RPMI7951 (cell line): ENCODE measurements around the gene LBX2. TPM values are rescaled to one million over a fixed set of nuclear protein-coding genes. Genes with fewer than 3 reads are reported as not detected.
"Not testable (repeated sequence)": the region's sequence is repeated elsewhere in the genome, so short reads cannot be mapped to it uniquely, and the experiment has no call there.

Experiments
- DNase-seq: peaks from one replicate; pipeline ENCODE4 v3.0.0-alpha.2; 2012; ENCODE audit warnings: low read depth
- total RNA-seq: library from RNA; depleted of rRNA; stranded (reverse); fragments of >200 nt; shearing (Covaris generic); gene quantifications from 2 replicates; pipeline ENCODE4 v1.2.3, GENCODE V29; 2014

The LBX2 gene
- total RNA-seq, 1 experiment from 2014 or later, result 6.7 TPM

DNA sequence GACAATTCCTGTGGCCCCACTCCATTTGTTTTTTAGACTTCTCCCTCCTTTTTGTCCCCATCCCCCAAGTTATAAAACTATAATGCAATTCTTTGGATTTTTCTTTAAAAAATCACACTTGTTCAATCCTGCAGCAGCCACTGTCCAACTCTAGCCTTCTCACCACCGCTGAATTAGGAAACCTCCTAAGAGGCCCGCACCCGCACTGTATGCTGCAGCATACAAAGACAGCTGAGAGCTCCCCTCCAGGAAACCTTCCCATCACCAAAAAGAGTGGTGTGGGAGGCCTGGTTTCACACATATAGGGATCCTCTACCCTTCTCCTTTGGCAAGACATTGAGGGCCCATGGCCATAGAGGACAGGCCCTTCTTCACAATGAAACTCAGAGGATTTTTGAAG, 5.2 kb upstream of the LBX2 start:
- no peak for DNase-seq

DNA sequence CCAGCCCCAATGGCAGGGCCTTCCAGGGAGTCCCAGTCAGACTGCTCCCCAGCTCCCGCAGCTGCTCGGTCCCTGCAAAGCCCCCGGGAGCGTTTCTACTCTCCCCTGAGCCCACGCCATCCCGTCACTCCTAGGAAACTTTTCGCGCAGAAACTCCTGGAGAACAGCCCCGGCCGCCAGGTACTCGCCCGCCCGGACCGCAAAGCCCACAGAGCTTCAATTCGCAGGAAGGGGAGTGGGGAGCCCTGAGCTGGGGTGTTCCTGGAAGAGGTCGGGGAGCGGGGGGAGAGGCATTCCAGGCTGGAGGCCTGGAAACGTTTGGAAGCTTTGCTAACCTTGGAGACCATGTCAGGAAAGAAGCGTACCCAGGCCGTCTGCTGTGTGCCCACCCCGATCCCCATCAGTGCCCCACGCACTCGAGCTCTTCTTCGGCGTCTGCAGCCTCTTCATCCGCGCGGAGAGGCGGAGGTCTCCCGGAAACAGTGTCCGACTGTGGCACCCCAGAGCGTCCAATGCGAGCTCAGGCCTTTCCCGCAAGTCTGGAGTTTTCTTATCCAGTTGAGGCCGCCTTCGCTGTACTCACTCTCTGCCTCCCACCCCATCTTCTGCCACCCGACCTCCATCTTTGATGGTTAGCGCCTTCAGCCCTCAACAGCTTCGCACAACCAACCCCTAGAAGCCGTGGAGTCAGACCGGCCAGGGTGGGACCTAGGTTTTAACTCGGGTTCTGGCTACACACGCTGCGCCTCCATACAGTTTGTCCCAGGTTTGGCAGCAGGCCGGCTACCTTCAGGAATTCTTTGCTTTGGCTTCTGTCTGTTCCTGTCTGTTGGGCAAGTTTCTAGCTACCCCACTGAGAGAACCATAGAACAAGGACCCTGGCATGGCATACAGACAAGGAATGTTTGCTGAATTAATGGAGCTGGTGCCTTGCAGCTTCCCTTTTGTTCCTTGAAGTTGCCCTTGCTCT, 4.4 kb upstream of the LBX2 start:
- DNase-seq, result peak; percentile 59

- peak; percentile 88 for DNase-seq
Observed at GRCh38 chr2:74502720-74503505, 3.5 kb upstream of the LBX2 start.

DNA sequence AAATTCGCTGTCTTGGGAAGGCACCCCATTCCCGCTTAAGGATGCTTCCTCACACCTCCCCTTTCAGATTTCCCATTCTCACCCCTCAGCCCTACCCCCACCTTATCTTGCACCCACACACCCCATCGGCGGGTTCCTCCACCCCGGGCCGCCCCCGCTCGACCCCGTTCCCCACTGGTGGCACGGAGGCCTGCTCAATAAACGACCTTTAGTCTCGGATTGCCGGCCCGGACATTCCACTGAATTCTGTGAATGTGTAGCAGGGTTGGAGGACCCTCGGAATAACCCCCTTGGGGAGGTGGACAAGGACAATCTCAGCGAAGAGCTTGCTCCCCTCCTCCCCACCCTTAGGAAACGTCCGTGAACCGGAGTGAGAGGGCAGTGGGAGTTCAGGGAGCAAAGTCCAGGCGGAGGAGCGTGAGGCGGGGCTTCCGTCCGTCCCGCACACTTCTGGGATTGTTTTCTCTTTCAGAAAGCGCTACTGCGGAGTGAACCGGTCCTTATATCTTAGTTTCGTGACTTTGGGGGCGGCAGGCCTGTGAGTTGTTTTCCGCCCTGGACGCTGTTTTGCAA, 2.8 kb upstream of the LBX2 start:
- DNase-seq, result peak; percentile 27

DNA sequence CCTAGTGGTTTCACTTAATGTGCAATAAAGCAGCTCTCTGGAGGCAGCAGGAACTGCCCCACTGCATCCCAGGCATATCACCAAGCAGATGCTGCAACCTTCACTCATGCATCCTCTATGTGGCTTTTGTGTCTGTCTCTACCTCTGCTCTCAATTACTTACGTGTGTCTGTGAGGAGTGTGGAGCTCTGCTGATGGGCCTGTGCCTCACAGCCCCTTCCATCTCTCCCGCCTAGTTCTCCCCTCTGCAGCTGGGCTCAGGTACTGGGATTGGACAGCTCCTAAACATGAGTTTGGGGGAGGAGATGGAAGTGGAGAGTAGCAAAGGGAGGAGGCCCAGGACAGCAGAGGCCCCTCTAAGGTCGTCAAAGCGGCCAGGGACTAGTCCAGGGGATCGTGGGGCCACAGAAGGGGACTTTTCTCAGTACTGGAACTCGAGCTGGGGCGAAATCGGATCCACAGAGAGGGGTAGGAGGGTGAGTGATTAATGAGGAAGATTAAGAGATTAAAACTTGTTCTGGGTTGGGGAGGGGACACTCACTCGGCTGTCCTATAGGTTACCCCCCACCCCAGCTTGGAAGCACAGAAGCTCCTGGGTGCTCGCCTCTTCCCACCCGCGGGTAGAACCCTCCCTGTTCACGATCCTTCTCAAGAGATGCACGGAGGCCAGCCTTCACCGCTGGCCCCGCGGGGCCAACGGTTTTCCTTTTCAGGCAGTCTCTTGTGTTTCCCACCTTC, 2.1 kb upstream of the LBX2 start:
- no peak for DNase-seq

- DNase-seq, result no peak
Observed at GRCh38 chr2:74500578-74500946, 1.2 kb upstream of the LBX2 start.

- DNase-seq, result no peak
Observed at GRCh38 chr2:74499940-74500577, 656 bp upstream of the LBX2 start.

GRCh38 chr2:74498500-74499266, 720 bp downstream of the LBX2 start:
- DNase-seq, result peak; percentile 61

DNA sequence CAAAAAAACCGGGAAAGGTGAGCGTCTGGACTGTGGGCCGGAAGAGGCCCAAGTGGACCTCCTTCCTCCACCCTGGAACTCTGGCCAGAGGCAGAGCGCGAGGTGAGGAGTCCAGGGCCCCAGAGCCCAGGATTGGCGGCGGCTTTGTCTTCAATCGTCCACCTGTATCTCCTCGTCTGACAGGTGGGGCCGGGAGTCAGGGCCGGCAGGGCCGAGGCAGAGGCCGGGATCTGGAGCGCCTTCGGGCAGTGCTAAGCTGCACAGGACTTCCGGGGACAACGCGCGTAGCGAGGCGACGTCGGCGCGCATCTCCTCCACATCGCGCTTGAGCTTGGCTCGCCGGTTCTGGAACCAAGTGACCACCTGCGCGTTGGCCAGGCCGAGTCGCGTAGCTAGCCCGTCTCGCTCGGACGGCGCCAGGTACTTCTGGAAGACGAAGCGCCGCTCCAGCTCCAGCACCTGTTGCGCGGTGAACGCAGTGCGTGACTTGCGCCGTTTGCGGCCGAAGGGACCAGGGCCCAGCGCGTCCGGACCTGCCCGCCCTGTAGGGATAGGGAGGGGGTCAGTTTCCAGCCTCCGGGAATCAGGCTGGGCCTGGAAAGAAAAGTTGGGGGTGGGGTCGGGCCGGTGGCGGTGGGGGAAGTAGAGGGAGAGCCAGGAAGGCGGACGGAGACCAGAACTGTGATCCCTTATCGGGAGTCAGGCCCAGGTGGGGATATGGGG, 1.5 kb downstream of the LBX2 start:
- no peak for DNase-seq

- no peak for DNase-seq
Observed at GRCh38 chr2:74496997-74497776, 2.2 kb downstream of the LBX2 start.

- DNase-seq, result no peak
Observed at GRCh38 chr2:74495440-74495839, 4.0 kb downstream of the LBX2 start.

DNA sequence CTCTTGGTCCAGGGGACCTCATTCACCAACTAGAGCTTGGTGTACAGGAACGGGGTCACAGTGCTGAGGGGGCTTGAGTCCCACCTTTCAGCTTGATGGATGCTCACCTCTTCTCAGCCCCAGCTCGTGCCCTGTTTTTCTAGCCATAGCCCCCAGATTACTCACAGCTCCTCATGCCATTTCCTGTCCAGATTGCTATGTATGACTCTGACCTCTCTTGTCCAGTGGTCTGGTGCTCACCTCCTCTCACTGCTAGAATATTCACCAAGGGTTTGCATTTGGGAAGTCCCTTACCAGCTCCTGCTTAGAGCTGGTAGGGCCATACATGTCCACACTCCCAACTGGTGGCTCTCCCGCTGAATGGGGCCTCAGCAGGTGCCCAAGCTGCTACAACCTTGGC, 5.9 kb downstream of the LBX2 start:
- no peak for DNase-seq

DNA sequence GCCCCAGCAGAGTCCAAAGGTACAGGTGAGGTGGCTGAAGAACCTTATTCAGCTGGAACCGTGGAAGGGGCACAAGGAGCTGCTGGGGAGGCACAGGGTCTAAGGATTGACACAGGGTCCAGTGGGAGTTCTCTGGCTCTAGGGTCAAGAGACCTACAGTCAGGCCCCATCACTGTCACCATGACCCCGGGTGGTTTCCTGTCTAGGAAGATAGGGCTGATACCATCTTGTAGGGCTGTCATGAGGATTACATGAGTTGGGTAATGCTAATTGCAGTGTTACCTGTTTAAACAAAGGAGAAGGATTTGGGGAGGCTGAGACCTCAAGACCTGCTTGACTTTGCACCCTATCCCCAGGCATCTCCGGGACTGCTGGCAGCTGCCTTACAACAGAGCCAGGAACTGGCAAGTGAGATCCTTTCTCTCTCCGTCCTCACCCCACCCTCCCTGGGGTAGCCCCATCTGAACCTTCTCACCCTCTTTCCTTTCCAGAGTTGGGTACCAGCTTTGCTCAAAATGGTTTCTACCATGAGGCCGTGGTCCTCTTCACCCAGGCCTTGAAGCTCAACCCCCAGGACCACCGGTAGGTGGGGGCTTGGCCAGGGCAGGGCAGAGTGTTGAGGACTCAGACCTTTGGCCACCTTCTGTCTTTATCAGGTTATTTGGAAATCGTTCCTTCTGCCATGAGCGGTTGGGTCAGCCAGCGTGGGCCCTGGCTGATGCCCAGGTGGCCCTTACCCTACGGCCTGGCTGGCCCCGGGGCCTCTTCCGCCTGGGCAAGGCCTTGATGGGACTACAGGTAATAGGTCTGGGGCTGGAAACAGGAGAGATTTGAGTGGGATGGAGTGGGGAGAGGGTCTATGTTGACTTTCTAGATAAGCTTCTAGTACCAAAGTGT, 7.5 kb downstream of the LBX2 start:
- DNase-seq, result no peak

DNA sequence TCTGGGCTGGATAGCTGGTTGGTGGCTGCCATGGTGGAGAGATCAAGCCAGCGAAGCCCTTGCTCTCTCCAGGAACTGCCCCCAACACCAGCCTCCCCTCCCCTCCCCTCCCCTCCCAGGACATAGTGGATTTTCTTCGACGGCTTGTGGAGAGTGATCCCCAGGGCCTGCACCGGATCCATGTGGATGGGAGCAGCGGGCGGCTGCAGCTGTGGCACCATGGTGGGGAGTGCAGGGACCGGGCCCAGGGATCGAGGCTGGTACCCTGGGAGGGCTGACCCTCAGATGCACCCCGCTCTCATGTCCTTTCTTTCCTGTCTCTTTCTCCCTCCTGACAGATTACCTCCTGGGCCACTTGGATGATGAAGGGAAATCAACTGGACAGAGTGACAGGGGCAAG, 9.5 kb downstream of the LBX2 start:
- DNase-seq, result no peak

DNA sequence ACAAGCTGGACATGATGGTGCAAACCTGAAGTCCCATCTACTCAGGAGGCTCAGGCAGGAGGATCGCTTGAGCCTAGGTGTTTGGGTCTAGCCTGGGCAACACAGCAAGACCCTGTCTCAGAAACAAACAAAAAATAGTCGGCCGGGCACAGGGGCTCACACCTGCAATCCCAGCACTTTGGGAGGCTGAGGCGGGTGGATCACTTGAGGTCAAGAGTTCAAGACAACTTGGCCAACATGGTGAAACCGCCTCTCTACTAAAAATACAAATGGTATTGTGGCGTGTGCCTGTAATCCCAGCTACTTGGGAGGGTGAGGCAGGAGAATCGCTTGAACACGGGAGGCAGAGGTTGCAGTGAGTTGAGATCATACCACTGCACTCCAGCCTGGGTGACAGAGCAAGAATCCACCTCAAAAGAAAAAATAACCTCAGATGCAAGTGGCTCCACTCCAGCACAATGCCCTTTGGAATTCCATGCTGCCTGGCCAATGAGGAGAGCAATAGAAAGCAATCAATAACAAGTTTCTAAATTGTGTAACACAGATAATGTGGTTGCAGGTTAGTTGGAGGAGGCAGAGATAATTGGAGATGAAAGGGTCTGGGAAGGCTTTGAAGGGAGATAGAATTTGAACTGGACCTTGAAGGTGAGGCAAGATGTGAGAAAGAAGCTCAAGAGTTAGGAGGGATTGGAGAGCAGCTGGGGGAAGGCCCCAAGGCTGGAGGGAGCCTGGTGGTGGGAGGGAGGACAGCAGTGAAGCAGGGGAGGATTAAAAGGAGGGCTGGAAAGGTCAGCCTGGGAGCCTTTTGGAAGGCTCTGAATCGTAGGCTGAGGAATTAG, 10.5 kb downstream of the LBX2 start:
- no peak for DNase-seq

DNA sequence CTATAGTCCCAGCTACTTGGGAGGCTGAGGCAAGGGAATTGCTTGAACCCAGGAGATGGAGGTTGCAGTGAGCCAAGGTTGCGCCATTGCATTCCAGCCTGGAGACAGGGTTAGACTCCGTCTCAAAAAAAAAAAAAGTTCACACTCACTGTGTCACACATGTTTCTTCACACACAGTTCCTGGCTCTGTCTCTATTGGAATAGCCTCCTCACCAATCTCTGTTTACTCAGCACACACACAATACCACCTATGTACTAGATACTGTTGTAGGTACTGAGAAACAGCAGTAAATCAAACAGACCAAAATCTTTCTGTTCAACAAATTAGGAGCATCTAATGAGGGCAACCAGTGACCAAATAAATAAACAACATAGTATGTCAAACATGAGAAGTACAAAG, 13.3 kb downstream of the LBX2 start:
- no peak for DNase-seq

- DNase-seq, result not testable (repeated sequence)
Observed at GRCh38 chr2:74483675-74484164, 15.7 kb downstream of the LBX2 start.
